T-helper 1 cell (primary cell): ENCODE measurements around the gene CHSY1.
A peak's percentile ranks its signal among the peaks of the same experiment; 100 is the strongest.
"Not testable (repeated sequence)": the region's sequence is repeated elsewhere in the genome, so short reads cannot be mapped to it uniquely, and the experiment has no call there.

ENCODE experiments used
- DNase-seq, 5 donors: peaks; one replicate each; pipeline ENCODE4 v3.0.0-alpha.2; 2012 to 2020
- total RNA-seq, 4 donors: gene quantifications; one replicate each; lab custom pipeline; 2026; lab: John Stamatoyannopoulos, UW

Gene CHSY1
- total RNA-seq, result 27.4 to 37.7 (median 30.6) reads per million in 4 donors

GRCh38 chr15:101251830-101252820 is at the start of gene CHSY1:
Gene CHSY1 (minus strand): TSS chr15:101252048. CDS start chr15:101251456, 592 bp downstream.
- peak; percentile 62 to 91 (median 76) for DNase-seq

DNA sequence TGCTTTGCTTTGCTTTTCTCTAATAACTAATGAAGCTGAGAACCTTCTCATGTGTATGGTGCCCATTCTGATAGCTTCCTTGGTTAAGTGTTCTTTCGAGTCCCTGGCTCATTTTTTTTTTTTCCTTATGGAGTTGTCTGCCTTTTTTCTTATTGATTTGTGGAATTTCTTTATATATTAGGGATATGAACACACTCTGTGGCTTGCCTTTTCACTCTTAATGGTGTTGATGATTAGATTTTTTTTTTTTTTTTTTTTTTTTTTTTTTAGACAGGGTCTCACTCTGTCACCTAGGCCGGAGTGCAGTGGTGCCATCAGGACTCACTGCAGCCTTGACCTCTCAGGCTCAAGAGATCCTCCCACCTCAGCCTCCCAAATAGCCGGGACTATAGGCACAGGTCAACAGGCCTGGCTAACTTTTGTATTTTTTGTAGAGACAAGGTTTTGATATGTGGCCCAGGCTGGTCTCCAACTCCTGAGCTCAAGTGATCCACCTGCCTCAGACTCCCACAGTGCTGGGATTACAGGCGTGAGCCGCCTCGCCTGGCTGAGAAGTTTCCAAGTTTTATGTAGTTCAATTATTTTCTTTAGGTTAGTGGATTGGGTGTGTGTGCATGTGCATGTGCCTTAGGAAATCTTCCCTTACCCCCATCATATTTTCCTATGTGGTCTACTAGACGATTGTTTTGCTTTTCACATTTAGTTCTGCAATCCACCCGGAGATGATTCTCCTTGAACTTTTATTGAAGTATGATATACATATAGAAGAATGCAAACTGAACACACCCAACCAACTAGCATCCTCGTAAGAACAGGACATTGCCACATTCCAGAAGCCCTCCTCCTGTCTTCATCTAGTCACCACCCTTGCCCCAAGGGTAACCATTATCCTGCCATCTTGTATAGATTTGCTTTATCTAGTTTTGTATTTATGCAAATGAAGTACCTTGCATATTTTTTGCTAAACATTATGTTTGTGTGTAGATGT is 44.9 kb upstream of the CHSY1 start:
- DNase-seq, result no peak

DNA sequence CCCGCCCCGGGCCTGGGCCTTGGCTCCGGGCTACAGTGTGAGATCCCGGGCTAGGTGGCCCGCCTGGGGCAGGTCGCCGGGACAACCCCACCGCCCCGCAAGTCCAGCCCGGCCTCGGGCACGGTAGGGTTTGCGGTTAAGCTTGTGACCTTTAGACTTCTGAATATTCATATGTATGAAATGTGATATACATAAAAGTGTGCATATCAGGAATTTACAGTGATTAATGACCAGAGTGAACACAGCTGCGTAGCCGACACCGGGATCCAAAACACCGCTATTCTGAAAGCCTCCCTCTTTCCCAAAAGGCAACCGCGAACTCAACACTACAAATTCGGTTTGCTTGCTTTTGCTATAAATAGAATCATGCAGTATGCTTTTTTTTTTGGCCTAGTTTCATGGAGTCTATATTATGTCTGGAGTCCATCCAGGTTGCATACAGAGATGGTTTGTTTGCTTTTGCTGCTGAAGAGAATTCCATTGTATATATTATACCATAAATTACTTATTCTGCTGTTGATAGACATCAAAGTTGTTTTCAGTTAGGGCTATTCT is 43.8 kb upstream of the CHSY1 start:
- DNase-seq, result no peak

- DNase-seq, result peak; percentile 95 to 99 (median 96)
Measured at GRCh38 chr15:101294731-101295606, 43.1 kb upstream of the CHSY1 start, which contains the start of gene SNRPA1. Gene SNRPA1 (minus strand): TSS chr15:101295248. CDS start chr15:101295178, 70 bp downstream.

DNA sequence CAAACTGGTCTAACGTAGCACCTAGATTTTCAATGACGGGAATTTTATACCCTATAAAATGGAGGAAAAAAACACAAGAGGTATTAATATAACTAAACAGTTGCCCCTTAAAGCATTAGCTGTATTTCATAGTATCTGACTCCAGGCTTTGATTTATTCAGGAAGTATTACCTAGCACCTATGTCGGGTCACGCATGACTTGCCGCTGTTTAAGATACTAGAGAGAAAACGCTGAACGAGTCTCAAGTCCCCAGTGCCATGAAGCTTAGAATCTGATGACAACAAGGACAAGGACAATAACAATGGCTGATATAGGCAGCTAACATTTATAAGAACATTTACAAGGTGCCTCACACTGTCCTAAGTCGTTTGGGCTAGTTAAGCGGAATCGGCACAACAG is 41.3 kb upstream of the CHSY1 start:
- no peak for DNase-seq

DNA sequence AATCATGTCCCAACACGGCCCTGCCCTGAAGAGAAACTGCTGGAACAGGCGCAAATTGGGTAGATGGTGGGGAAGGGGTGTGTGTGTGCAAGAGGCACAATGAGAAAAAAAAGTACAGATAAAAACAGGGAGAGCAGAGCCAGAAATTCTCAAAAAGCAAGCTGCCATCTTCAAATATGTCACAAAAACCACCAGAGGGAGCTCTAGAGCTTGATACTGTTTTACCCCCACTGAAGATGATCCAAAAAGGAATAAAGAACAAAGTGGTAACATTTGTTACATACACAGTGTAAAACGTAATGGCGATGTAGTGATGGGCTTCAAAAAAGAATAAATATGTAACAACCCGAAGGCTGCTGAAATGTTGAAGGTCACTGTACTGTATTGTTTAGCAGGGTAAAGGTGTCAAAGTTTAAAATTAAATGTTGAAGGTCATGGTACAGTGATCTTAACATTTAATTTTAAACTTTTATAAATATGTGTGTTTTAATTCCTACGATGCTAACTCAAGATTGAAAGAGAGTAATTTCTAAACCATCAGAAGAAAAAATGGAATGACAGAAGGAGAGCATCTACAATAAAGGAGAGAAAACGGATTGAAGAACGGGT is 37.2 kb upstream of the CHSY1 start:
- peak in 2 of 5 donors; percentile 24 to 59 for DNase-seq

- DNase-seq, result not testable (repeated sequence)
Measured at GRCh38 chr15:101287342-101287741, 35.5 kb upstream of the CHSY1 start.

- no peak for DNase-seq
Measured at GRCh38 chr15:101286471-101287114, 34.7 kb upstream of the CHSY1 start.

DNA sequence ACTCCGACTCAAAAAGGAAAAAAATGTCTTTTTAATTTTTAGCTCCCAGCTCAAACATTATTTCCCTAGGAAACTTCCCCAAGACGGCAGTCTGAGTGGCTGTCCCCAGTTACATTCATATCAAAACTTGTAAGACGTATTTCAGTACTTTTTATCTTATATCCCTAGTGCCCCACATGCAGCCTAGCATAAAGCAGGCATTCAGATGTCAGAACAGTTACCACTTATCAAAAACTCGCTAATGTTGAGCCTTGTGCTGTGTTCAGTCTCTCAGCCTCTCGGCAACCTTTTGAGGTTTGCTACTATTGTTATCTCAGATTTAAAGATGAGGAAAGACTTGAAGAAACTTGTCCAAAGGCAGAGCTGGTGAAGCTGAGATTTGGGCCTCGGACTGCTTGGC is 32.1 kb upstream of the CHSY1 start:
- no peak for DNase-seq

DNA sequence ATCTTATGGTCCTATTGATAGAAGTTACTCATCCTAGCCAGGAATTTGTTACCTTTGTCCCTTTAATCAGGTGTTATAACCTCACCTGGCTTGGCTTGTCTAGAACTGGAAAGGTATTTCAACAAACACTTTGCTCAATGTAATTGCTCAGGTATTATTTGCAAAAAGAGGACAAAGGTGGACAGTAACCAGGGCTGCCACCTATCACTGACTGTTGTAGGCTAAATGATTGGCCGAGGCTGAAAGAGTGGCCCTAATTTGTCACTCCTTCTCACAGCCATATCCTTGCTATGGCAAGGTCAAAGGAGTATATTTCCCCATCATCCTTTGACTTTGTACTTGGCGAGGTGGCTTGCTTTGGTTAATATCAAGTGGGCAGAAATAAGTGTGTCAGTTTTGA is 28.2 kb upstream of the CHSY1 start:
- no peak for DNase-seq

GRCh38 chr15:101277943-101278564 is 26.2 kb upstream of the CHSY1 start:
- DNase-seq, result no peak

DNA sequence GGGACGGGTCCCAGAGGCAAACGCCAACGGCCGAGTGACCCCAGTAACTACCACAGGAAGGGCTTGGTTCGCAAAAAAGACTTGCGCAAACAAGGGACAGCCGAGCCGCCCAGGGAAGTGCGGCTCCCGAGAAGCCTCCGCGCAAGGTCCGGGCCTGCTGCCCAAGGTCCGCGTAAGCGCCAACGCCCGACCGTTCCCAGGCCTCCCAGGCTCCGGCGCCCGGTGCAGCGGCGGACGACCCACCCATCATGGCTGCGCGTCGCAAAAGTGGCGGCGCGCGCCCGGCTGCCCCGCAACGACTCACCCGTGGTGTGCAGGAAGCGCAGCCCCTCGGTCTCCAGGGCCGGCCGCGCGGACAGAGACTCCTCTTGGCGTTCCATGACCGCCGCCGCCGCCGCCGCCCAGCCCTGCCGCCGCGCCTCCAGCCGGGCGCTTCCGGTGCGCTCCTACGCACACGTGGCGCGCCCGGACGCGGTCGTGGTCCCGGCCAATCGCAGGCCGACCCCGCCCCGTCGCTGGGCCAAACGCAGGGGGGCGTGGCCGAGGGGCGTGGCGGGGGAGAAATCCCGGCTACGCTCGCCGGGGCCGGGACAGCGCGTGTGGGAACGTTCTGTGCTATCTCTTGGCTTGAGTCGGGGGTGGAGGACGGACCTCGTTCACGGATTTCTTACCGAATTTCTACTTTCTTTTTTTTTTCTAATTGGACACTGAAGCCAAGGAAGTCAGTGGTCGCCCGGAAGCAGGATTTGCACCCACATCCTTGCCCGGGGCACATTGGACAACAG is 25.4 kb upstream of the CHSY1 start, which contains the start of gene SELENOS:
Gene SELENOS, minus strand, starts transcription at position 448 of the 785 bp plus-strand sequence. Its CDS starts 68 bp downstream, at position 380.
- peak; percentile 82 to 90 (median 85) for DNase-seq

DNA sequence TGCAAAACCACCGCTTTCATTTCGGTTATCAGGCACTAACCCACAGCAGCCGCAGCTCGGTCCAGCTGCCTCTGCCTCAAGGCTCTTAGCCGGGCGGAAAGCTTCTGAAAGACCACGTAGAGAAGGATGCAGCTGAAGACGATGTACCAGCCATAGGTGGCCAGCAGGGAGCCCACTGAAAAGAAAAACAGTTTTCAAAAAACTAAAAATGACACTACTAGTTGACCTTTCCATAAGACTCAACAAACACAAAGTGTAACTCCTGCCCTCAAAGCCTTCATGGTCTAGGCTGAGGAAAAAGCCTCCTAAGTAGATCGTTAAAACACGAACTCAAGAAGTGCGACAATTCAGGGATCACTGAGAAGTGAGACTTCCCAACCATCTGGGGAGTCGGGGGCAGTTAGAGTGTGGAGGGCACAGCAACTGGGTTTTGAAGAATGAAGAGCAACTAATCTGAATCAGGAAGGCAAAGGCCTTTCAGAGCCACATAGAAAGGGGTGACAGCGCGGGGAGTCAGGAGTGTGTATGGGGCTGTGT is 24.7 kb upstream of the CHSY1 start:
- DNase-seq, result peak in 1 of 5 donors; percentile 35

GRCh38 chr15:101275018-101275417 is 23.2 kb upstream of the CHSY1 start:
- DNase-seq, result peak in 1 of 5 donors; percentile 61

DNA sequence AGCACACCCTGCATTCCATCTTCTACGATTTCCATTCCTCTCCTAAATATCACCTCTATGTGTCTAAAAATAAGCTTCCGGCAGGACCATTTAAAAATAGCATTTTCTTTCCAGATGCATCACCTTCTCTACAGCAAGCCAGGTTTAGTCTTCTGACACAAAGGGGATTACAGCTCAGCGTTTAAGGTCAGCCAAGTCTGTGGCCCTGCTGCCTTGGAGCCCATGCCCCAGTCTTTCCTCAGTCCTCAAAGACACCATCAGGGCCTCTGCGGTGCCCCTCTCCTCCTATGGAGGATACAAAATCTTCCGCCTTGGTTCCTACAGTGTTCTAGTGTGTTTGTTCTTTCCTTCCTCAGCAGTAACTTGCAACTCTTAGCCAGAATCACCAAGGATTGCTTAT is 21.7 kb upstream of the CHSY1 start:
- DNase-seq, result no peak

DNA sequence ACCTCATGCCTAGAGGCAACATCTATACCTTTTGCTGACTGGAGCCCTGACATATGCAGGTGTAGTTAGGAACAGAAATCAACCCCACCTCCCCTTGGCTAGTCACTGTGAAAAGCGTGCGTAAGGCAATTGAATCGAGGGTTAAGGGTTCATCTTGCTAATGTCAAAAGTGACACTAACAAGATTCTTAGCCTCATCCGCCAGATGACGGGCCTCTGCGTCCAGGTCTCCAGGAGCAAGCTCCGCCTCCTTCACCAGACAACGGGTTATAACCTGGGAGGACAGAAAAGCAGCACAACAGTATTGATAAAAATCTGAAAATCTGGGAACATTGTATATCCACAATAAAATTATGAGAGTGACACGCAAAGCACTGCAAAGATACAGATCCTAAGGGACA is 20.7 kb upstream of the CHSY1 start:
- no peak for DNase-seq

DNA sequence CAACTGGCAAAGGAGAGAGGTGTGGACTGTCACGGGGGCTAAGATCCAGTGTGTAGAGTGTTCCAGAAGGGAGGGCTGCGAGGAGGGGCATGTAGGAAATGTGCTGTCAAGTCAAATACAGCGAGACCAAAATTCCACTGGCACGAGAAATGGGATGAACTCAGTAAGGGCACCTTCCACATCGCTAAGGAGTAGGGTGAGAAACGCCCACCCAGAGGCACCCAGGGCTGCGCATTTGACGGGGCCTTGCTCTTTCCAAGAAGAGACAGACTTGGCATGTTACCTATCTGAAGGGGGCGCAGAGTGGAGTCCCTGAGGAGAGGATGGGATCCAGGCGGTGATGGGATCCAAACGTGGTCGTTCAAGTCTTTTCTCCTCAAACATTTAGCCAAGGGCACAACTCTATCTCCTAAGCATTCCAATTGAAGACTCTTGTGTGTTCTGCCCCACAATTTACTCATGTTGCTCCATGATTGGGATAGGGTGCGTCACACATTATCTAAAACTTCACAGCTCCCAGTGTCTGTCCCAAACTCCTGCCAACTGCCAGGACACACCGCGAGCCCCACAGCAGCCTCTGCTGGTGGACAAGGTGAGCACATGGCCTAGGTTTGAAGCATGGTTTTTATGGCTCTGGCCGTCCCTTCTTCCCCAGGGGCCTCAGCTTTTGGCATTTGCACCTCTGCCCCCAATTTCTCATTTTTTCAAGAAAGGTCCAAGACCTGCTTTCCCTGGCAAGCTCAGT is 17.8 kb upstream of the CHSY1 start:
- no peak for DNase-seq
